Duodenal mucosa (tissue), 2 donors: ENCODE measurements around the gene SLC19A1.

Source experiments
- H3K27ac ChIP-seq: one replicate; pipeline ENCODE4 v1.7.0; 2013; ENCODE audit warnings: low read depth, low read length
- H3K27me3 ChIP-seq, 2 donors: one replicate each; pipeline ENCODE4 v1.7.0; 2013; ENCODE audit warnings: low read length in 2 of 2, control low read depth in 1 of 2; ENCODE audit not compliant: insufficient read depth in 2 of 2, control insufficient read depth in 1 of 2
- H3K36me3 ChIP-seq, 2 donors: one replicate each; pipeline ENCODE4 v1.7.0; 2013; ENCODE audit warnings: low read length in 2 of 2, control low read depth in 1 of 2; ENCODE audit not compliant: insufficient read depth in 2 of 2, control insufficient read depth in 1 of 2
- H3K4me1 ChIP-seq, 2 donors: one replicate each; pipeline ENCODE4 v1.7.0; 2013; ENCODE audit warnings: low read length in 2 of 2, control low read depth in 1 of 2; ENCODE audit not compliant: insufficient read depth in 2 of 2, control insufficient read depth in 1 of 2
- H3K4me3 ChIP-seq, 2 donors: one replicate each; pipeline ENCODE4 v1.7.0; 2013; ENCODE audit warnings: low read length in 2 of 2, low read depth in 1 of 2
- H3K9ac ChIP-seq, 2 donors: one replicate each; pipeline ENCODE4 v1.7.0; 2013; ENCODE audit warnings: low read length in 2 of 2, low read depth in 1 of 2
- H3K9me3 ChIP-seq, 2 donors: one replicate each; pipeline ENCODE4 v1.7.0; 2013; ENCODE audit warnings: low read length in 2 of 2, control low read depth in 1 of 2; ENCODE audit not compliant: control insufficient read depth in 1 of 2

The SLC19A1 gene

GRCh38 chr21:45465611-45466329 is 76.5 kb downstream of the SLC19A1 start:
- Histone ChIP-seq H3K9me3 (peaks cover 0 to 2% of the 10 kb centered on the region in 2 donors), H3K4me3 (peak overlapping the region in 1 of 2 donors; percentile 28), H3K4me1 (peaks cover 4 to 11% of the 10 kb centered on the region in 2 donors), H3K27me3 (no peaks in the 10 kb centered on the region), H3K9ac (no peak overlapping the region), H3K36me3 (no peaks in the 10 kb centered on the region), H3K27ac (no peak overlapping the region)

- no peak overlapping the region for H3K4me3 ChIP-seq
- no peaks in the 10 kb centered on the region for H3K27me3 ChIP-seq
Observed at GRCh38 chr21:45465105-45465504, 77.1 kb downstream of the SLC19A1 start.

GRCh38 chr21:45464309-45464708 is 77.9 kb downstream of the SLC19A1 start:
- Histone ChIP-seq H3K4me1 (peaks cover 0 to 6% of the 10 kb centered on the region in 2 donors), H3K9ac (no peak overlapping the region), H3K36me3 (no peaks in the 10 kb centered on the region), H3K27ac (no peak overlapping the region), H3K27me3 (no peaks in the 10 kb centered on the region), H3K9me3 (peaks cover 0 to 2% of the 10 kb centered on the region in 2 donors), H3K4me3 (no peak overlapping the region)

More at GRCh38 chr21:45465105-45465504, 77.1 kb downstream of the SLC19A1 start:
- Histone ChIP-seq H3K9me3 (peaks cover 0 to 2% of the 10 kb centered on the region in 2 donors), H3K27ac (no peak overlapping the region), H3K36me3 (no peaks in the 10 kb centered on the region), H3K4me1 (peaks cover 4 to 9% of the 10 kb centered on the region in 2 donors), H3K9ac (no peak overlapping the region)

- H3K9ac ChIP-seq, result no peak overlapping the region
- peaks cover 0 to 5% of the 10 kb centered on the region in 2 donors for H3K4me1 ChIP-seq
- H3K27me3 ChIP-seq, result no peaks in the 10 kb centered on the region
- no peak overlapping the region for H3K4me3 ChIP-seq
- H3K36me3 ChIP-seq, result no peaks in the 10 kb centered on the region
- peaks cover 0 to 2% of the 10 kb centered on the region in 2 donors for H3K9me3 ChIP-seq
- no peak overlapping the region for H3K27ac ChIP-seq
Observed at GRCh38 chr21:45463871-45464270, 78.4 kb downstream of the SLC19A1 start.

- Histone ChIP-seq H3K4me3 (no peak overlapping the region), H3K27me3 (no peaks in the 10 kb centered on the region), H3K9me3 (peaks cover 0 to 2% of the 10 kb centered on the region in 2 donors), H3K27ac (no peak overlapping the region), H3K9ac (no peak overlapping the region), H3K36me3 (no peaks in the 10 kb centered on the region), H3K4me1 (peaks cover 0 to 5% of the 10 kb centered on the region in 2 donors)
Observed at GRCh38 chr21:45461806-45462341, 80.4 kb downstream of the SLC19A1 start.

- H3K9ac ChIP-seq, result no peak overlapping the region
- H3K9me3 ChIP-seq, result peaks cover 0 to 2% of the 10 kb centered on the region in 2 donors
- peaks cover 0 to 5% of the 10 kb centered on the region in 2 donors for H3K4me1 ChIP-seq
- H3K36me3 ChIP-seq, result no peaks in the 10 kb centered on the region
- no peaks in the 10 kb centered on the region for H3K27me3 ChIP-seq
- H3K27ac ChIP-seq, result no peak overlapping the region
- H3K4me3 ChIP-seq, result no peak overlapping the region
Observed at GRCh38 chr21:45461369-45461750, 80.9 kb downstream of the SLC19A1 start.

- Histone ChIP-seq H3K27me3 (no peaks in the 10 kb centered on the region), H3K27ac (no peak overlapping the region), H3K9ac (no peak overlapping the region), H3K4me3 (no peak overlapping the region), H3K9me3 (peaks cover 0 to 2% of the 10 kb centered on the region in 2 donors), H3K36me3 (no peaks in the 10 kb centered on the region), H3K4me1 (peaks cover 0 to 5% of the 10 kb centered on the region in 2 donors)
Observed at GRCh38 chr21:45460611-45461368, 81.5 kb downstream of the SLC19A1 start.

GRCh38 chr21:45460011-45460565 is 82.2 kb downstream of the SLC19A1 start:
- Histone ChIP-seq H3K4me1 (peaks cover 0 to 7% of the 10 kb centered on the region in 2 donors), H3K27me3 (no peaks in the 10 kb centered on the region), H3K9me3 (peaks cover 0 to 2% of the 10 kb centered on the region in 2 donors), H3K9ac (no peak overlapping the region), H3K27ac (no peak overlapping the region), H3K4me3 (no peak overlapping the region), H3K36me3 (no peaks in the 10 kb centered on the region)

GRCh38 chr21:45459171-45460010 is 82.8 kb downstream of the SLC19A1 start:
- Histone ChIP-seq H3K27ac (no peak overlapping the region), H3K36me3 (no peaks in the 10 kb centered on the region), H3K9me3 (peaks cover 0 to 2% of the 10 kb centered on the region in 2 donors), H3K27me3 (peaks cover 0 to 1% of the 10 kb centered on the region in 2 donors), H3K4me3 (no peak overlapping the region), H3K9ac (no peak overlapping the region), H3K4me1 (peaks cover 0 to 9% of the 10 kb centered on the region in 2 donors)
